GM21737 (cell line): ENCODE measurements around the gene FAM161B.
"Not testable (repeated sequence)": the region's sequence is repeated elsewhere in the genome, so short reads cannot be mapped to it uniquely, and the experiment has no call there.

Source experiments
- ATAC-seq: cut with Tn5 transposase; IDR thresholded peaks from one replicate; pipeline ENCODE4 v1.9.1; 2021; ENCODE audit warnings: mild to moderate bottlenecking, moderate library complexity; ENCODE audit not compliant: unreplicated experiment

FAM161B gene

DNA sequence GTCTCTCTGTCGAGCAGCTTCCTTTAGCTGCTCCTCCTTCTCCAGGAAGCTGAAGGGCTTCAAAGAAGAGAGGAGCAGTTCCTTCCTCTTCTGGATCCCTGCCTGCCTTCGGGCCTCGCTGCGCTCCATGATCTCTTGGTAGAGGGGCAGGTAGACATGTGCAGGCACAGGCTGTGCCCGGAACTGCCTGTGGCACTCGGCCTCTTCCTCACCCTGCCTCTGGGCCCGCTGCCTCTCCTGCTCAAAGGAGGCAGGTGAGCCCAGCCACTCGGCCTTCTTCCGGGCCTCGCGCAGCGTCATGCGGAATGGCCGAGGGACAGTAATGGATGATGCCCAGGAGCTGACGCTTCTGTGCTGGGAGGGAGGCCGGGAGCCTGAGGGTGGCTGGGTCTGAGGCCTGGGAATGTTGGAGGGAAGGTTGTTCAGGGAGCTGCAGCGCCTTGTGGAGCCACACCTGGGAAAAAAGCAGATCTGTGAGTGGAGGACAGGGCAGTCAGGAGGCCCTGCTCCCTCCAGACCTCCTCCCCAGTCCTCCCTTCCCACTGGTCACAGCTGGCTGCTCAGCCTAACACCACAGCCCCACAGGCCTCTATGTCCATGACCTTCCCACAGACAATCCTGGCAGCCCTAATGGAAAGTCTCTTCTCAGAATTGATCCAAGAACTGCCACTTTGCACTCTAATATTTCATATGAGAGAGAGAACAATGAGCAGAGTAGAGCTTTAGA lies 5.3 kb downstream of the FAM161B start:
- ATAC-seq, result no peak

DNA sequence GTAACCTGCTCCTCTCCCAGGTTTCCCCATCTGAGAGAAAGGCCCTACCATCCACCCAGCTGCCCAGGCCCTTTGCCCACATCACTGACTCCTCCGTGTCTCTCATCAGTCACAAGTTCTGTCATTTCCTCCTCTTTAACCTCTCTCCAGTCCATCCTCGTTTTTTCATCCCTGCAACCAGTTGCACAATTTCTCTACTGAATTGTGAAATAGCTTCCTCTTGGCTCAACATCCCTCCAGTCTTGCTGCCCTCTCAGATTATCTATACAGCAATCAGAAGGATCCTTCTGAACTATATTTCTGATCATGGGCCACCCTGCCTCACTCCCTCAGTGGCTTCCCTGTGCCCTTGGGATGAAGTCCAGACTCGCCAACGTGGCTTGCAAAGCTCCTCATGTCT lies 6.8 kb downstream of the FAM161B start:
- ATAC-seq, result no peak

DNA sequence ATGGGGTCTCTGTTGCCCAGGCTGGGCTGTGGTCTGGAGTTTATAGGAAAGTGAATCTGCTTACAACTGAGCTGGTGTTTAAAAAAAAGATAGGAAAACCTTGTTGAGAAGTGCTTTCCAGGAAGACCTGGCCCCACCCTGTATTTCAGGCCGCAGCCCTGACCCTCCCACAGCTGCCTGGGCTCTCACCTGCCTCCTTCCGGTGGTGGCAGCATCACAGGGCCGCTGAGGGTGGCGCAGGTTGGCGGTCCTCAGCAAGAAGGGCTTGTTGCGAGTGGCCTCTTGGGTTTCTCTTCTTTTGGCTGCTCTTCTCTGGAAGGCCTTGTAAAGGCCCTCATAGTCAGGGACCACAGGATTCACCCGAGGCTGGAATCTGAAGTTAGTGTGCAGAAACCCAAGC lies 7.7 kb downstream of the FAM161B start:
- no peak for ATAC-seq

DNA sequence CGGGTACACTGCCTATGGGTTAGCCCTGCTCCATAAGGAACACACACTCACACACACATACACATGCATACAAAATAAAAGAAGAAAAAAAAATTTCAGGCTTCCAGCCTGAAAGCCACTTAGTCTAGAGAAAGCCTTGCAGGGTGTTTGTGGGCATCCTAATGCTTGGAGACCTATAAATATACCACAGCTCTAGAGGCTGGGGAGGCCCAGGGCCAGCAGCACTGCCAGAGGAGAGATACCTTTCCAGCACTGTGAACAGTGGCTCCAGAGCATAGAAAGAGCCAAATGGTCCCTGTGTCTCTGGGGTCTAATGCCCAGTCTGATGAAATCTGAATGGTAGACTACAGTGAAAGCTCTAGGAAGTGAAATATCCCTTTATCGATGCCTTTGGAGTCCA lies 12.9 kb downstream of the FAM161B start:
- ATAC-seq, result no peak

DNA sequence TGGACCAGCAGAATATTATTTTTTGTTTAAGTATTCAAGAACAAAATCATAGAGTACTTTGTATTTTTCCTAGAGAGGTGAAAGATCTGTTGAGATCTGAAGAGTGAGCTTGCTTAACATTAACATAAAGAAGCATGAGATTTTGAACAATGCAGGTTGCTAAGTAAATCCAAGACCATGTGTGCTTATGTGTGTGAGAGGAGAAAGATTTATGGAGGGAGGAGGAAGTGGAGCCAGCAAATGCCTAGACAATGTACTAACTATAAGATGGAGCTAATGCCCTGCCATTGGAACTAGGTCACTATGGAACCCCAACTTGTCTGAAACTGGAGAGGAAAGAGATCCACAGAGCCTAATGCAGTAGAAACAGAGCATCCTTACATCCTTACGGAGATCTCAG lies 13.3 kb downstream of the FAM161B start:
- ATAC-seq, result no peak

DNA sequence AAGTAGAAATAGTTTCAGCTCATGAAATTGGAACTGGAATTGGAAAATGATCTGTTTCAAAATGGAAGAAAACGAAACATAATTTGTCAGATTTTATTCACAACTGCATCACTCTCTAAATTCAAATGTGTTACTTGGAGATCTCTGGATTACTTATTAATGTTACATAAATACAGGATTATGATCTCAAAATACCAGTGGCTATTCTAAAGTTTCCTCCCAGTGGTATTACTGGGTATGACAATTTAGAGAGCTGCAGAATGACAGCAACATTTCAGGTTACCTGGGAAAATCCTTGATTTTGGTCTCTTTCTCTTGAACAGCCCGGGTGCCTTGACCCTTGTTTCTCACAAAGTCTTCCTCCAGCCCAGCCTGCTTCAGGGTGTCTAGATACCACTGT lies 14.2 kb downstream of the FAM161B start:
- ATAC-seq, result no peak

DNA sequence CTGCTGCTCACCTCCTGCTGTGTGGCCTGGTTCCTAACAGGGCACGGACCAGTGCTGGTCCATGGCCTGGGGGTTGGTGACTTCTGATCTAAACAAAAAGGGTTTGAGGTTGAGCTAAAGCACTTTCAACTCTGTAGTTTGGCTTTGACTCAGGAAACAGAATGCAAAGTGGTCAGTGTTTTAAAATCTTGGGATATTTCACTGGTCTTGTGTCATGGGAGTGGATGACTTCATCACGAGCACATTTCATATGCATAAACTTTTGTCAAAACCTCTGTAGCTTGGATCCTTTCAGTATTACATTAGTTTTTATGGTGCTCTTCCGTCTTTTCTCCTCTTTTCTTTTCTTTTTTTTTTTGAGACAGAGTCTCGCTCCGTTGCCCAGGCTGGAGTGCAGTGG lies 25.6 kb downstream of the FAM161B start:
- no peak for ATAC-seq

DNA sequence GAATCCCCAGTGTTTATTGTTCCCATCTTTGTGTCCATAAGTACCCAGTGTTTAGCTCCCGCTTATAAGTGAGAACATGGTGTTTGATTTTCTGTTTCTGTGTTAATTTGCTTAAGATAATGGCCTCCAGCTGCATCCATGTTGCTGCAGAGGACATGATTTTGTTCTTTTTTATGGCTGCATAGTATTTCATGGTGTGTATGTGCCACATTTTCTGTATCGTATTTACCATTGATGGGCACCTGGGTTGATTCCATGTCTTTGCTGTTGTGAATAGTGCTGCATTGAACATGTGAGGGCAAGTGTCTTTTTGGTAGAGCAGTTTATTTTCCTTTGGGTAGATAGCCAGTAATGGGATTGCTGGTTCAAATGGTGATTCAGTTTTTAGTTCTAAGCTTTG lies 30.4 kb downstream of the FAM161B start:
- not testable (repeated sequence) for ATAC-seq

DNA sequence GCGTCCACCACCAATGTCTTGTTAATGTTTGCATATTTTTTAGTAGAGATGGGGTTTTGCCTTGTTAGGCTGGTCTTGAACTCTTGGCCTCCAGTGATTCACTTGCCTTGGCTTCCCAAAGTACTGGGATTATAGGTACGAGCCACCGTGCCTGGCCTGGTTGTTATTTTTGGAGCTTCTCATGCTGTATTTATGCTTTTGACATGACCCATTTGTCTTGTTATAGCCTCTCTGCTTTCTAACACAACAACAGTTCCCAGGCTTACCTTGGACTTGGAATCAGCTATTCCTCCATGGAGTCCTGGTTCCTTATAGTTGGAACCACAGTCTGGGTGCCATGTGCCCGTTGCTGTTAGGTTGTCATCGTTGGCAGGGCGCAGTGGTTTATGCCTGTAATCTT lies 33.6 kb downstream of the FAM161B start:
- no peak for ATAC-seq

DNA sequence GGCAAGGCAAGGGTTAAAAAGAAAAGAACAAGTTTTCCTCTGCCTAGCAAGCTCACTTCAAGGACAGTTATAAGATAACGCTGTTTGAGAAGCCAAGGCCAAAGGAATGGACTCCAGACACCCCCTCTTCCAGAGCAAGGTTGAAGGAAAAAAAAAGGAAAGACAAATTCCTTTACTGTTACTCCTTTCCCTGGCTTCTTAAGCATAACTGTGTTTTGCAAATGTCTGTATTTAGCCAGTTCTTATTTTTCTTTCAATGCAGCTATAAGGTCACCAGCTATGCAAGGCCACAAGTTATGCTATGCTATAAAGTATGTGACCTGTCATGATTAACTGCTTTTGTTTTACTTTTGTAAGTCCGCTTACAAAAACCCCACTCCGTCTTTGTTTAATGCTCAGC lies 36.6 kb downstream of the FAM161B start:
- ATAC-seq, result no peak

DNA sequence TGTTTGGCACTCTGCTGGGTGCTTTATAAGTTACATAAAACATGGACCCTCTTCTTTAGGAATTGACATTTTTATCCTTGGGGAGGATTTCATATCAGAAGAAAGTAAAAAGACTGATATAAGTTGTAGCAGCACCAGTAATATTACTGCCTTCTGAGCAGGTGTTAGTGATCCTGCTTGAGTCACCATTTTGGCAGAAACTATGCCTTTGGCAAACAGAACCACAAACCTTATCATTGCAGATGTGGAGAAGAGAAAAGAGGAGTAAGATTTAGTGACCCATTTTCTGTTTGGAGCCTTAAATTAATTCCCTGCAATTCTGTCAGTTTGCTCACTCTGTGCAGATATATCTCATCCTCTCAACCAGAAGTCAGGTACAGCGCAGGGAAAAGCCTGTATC lies 40.2 kb downstream of the FAM161B start:
- no peak for ATAC-seq

DNA sequence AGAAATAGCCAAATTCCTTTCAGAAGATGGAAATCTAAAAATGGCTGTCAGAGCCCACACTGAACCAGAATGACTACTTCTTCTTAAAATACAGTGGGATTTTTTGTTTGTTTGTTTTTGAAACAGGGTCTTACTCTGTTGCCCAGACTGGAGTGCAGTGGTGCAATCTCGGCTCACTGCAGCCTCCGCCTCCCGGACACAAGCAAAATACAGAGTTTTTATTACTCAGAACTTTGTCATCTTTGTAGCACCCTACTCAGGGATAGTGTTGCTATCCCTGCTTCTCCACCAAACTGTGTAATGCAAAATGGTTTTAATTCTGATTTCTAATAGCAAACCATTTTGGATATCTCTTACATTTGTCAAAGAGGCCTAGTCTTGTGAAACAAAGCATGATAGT lies 46.9 kb downstream of the FAM161B start:
- no peak for ATAC-seq

DNA sequence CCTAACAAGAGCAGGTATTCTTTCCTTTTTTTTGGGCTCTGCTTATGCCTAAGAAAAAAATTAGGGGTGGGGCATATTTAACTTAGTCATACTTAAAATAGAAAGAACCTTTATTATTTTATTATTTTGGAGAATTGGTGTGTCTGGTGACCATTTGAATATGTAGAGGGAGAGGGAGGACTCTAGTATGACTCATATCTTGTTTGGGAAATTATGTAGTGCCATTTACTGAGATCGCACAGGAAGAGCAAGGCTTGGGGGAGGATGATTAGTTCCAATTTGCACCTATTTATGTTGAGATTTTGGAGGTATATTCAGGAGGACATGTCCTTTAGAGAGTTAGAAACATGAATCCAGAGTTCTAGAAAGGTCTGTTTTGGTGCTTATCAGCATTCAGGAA lies 53.4 kb downstream of the FAM161B start:
- no peak for ATAC-seq

DNA sequence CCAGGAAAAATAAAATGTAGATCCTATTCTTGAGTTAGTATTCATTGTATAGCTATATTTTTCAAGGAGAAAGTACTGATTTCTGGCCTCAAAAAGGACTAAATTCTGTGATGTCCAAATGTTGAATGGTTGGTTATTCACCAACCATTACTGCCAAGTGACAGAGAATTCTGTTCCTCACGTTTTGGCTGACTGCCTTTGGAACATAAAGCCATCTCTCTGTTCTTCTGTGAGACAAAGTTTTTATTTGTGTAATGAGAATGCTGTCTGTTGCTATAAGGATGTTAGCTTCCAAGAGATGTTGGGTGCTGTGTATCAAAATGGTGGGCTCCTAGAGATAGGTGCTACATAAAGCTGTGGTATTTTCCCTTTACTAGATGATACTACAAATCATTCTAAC lies 54.0 kb downstream of the FAM161B start:
- ATAC-seq, result no peak

DNA sequence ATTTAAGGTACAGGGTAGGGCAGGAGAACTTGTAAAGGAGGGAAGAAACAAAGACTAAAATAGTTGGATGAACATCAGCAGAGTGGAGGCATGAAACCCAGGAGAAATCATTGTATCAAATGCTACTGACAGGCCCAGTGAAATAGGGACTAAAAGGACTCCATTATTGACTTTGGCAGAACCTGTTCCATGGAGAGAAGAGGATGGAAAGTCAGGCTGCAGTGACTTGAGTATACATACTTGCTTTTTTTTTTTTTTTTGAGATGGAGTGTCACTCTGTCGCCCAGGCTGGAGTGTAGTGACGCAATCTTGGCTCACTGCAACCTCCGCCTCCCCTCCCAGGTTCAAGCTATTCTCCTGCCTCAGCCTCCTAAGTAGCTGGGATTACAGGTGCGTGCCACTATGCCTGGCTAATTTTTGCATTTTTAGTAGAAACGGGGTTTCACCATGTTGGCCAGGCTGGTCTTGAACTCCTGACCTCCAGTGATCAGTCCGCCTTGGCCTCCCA lies 55.7 kb downstream of the FAM161B start:
- ATAC-seq, result not testable (repeated sequence)

DNA sequence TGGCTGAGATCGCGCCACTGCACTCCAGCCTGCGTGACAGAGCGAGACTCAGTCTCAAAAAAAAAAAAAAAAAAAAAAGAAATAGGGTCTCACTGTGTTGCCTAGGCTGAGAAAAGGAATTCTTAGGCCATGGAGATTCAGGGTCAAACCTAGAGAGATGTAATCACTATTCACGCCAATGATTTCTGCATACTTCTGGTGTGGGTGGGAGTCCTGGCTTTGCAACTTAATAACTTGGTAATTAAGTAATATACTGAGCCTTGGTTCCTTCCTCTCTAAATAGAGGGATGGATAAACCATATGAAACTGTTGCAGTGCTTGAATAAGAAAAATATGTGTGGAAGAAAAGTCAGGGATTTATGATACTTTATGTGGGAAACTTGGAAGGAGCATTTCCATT lies 60.5 kb downstream of the FAM161B start:
- no peak for ATAC-seq

DNA sequence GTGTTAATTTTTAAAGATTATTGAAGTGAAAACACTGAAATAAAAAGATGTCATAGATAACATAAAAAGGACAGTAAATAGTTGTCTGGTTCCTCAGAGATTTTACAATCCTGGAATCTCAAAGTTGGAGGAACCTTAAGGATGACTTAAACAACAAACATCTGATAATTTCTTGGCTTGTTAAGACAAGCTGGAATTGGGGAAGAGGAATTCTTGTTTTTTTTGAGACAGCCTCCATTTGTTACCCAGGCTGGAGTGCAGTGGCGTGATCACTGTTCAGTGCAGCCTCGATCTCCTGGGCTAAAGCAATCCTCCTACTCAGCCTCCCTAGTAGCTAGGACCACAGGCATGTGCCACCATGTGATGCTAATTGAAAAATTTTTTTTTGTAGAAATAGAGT lies 60.9 kb downstream of the FAM161B start:
- no peak for ATAC-seq

DNA sequence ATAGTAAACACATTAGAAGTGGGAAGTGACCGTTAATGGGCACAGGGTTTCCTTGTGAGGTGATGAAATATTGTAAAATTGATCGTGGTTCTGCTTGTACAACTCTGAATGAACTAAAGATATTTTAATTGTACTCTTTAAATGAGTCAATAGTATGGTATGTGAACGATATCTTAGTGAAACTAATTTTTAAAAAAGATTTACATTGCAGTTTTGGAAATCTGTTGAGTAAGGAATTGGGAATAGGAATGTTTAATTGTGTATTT lies 61.5 kb downstream of the FAM161B start:
- ATAC-seq, result no peak

DNA sequence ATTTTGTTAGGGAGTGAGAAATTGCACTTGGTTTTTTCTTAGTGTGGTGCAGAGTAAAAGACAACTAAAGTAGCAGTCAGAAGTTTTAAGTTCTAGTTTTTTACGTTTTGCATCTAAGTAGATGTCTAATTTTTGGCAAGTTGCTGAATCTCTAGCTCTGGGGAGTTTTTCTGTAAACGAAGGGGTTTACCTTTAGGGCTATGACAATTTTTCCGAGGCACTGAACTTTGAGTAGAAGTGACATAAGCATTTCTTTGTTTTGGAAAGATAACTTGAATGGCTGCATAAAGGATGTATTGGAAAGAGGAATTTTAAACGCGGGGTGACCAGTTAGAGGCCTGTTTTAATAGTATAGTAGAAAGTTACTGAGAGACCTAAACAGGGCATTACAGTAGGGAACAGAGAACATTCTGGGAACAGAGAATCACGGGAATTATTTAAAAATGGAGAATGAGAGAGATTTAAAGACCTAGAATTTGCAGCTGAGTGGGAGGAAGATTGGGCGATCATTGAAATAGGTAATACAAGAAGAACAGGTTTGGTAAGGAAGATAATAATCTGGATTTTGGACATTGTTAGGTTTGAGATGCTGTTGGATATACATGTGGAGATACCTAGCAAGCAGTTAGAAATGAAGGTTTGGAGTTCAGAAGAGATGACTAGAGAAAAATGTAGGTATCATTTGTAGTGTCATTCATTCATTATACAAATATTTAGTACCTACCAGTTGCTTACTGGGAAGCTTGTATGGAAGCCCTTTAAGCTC lies 62.0 kb downstream of the FAM161B start:
- no peak for ATAC-seq

DNA sequence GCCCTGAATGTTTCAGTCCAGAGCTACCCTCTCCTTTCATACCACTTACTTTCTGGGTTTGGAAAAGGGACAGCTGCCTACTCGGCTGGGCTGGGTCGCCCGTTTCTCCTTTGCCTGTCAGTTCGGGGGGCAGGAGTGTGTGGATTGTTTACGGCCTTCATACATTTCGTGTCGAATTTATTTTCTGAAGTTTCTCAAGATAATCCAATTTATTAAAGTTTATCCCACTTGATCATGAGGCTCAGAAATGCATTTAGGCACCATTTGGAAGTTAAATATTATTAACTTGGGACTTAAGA lies 62.6 kb downstream of the FAM161B start:
- no peak for ATAC-seq

DNA sequence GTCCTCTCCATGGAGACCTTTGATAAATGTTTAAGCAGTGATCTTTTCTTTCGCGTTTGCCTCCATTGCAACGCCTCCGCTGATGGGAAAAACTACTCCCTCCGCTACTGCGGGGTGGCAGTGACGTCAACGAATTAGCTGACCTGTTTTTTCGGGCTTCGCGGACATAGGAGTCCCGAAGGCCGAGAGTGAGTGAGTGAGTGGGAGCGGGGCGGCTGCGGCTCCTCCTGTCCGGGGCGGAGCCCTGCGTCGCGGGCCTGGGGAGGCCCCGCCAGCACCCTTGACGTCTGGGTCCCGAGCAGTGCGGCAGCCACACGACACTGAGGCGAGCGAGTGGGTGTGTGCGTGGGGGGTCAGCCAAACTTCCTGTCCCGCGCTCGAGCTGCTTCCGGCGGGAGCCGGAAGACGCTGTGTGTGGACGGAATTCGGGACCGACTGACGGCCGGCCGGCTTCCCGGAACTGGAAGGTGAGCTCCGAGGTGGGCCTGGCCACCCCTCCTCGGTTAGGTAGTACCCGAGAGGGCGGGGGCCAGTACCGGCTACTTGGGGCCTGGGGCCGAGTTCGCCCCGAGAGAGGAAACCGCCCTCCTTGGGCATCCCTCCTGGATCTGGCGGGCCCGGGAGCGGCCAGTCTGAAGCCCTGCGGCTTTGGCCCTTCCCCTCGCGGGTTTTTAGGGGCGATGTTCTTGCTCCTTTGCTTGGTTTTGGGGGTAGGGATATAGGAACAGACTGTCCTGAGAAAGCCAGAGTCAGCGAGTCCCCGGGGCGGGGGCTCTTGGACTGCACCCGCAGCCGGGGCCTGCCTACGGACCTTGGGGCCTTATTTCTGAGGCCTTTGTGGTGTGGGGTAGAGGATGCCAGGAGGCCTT lies 63.2 kb downstream of the FAM161B start, which contains the start of gene ZNF410:
ZNF410 (plus strand) TSS at position 411 of the 869 bp plus-strand sequence. CDS start 5,317 bp downstream, outside the sequence.
- peak; percentile 93 for ATAC-seq
